Measurements from ENCODE around the gene PRKCE. TPM values are rescaled to one million over a fixed set of nuclear protein-coding genes. Genes with fewer than 3 reads are reported as not detected.

Gene PRKCE
- total and polyA plus RNA-seq, 4 donors: 2.5 to 38.6 (median 5.8) TPM

DNA sequence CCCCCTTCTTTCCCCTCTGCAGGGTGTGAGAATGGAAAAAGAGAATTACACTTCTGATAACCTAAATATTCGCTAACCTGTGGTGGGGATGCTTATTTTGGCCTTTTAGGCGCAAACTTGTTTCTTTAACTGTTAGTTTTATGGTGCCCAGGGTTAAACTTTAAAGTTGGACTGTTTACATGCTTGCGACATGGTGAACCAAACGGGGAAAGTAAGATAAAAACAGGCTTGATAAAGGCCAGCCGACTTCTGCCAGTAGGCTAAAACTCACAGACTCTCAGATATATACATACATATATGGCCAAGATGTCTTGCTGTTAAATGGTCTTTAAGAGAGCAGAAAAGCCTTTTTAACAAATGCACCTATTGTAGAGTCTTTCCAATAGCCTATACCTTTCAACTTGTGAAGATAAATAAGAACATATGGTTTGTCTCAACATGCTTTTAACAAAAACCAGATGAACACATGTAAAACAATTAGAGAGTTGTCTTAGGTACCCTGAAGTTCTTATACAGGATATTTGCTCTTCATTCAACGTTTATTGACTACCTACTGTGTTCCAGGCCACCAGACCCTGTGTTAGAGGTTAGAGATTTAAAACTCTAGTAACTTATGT lies 29.0 kb downstream of the PRKCE start:
- H3K36me3 ChIP-seq (ENCODE audit: control insufficient read depth in 4 of 4, insufficient read depth in 3 of 4, low read depth in 1 of 4, low read length in 3 of 4): no peaks in the 10 kb centered on the region
- no peak overlapping the region for H3K27ac ChIP-seq (ENCODE audit: low read depth in 1 of 2, low read length in 2 of 2)
- peaks cover 0 to 6% (median 3%) of the 10 kb centered on the region in 4 donors for H3K4me1 ChIP-seq (ENCODE audit: control insufficient read depth in 4 of 4, insufficient read depth in 4 of 4, low read length in 3 of 4)

DNA sequence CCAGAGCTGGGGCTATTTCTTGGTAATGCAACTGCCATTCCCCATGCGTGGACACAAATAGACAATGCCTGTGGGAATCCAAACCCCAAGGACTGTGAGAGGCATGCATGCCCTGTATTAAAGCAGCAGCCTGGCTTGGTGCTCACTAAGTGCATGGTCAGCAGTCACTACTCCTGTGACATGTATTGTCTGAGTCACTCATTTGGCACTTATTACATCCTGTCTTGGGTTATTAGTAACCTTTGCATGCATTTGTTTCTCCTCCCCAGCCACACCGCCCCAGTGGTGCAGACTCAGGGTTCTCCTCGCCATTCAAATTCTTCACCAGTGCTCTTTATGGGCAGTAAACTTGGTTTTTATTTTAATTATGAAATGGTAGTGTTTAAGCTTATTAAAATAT lies 30.2 kb downstream of the PRKCE start:
- TF ChIP-seq JUND (IDR thresholded peaks at IDR 0.05) (peak in 1 of 2 donors; percentile 24), FOXA2 (IDR thresholded peaks at IDR 0.05) (no peak)
- Histone ChIP-seq H3K27me3 (ENCODE audit: control insufficient read depth in 4 of 4, insufficient read depth in 4 of 4, low read length in 3 of 4) (no peaks in the 10 kb centered on the region), H3K9me3 (ENCODE audit: control insufficient read depth in 4 of 4, low read length in 3 of 4) (no peaks in the 10 kb centered on the region), H3K4me1 (ENCODE audit: control insufficient read depth in 4 of 4, insufficient read depth in 4 of 4, low read length in 3 of 4) (peaks cover 0 to 6% (median 3%) of the 10 kb centered on the region in 4 donors), H3K4me3 (ENCODE audit: low read depth in 1 of 3, low read length in 3 of 3) (no peak overlapping the region), H3K36me3 (ENCODE audit: control insufficient read depth in 4 of 4, insufficient read depth in 3 of 4, low read depth in 1 of 4, low read length in 3 of 4) (no peaks in the 10 kb centered on the region), H3K9ac (ENCODE audit: low read depth in 1 of 2, low read length in 2 of 2) (no peak overlapping the region), H3K27ac (ENCODE audit: low read depth in 1 of 2, low read length in 2 of 2) (no peak overlapping the region)
- DNase-seq (ENCODE audit: low spot score): no peak
- WGBS: 74% methylated on average over 3 of the region's 3 CpGs

More for the DNA sequence above, 29.0 kb downstream of the PRKCE start:
- Histone ChIP-seq H3K9me3 (ENCODE audit: control insufficient read depth in 4 of 4, low read length in 3 of 4) (no peaks in the 10 kb centered on the region), H3K27me3 (ENCODE audit: control insufficient read depth in 4 of 4, insufficient read depth in 4 of 4, low read length in 3 of 4) (no peaks in the 10 kb centered on the region), H3K9ac (ENCODE audit: low read depth in 1 of 2, low read length in 2 of 2) (no peak overlapping the region), H3K4me3 (ENCODE audit: low read depth in 1 of 3, low read length in 3 of 3) (no peak overlapping the region)
- DNase-seq (ENCODE audit: low spot score): no peak
- TF ChIP-seq, protein P1, sequence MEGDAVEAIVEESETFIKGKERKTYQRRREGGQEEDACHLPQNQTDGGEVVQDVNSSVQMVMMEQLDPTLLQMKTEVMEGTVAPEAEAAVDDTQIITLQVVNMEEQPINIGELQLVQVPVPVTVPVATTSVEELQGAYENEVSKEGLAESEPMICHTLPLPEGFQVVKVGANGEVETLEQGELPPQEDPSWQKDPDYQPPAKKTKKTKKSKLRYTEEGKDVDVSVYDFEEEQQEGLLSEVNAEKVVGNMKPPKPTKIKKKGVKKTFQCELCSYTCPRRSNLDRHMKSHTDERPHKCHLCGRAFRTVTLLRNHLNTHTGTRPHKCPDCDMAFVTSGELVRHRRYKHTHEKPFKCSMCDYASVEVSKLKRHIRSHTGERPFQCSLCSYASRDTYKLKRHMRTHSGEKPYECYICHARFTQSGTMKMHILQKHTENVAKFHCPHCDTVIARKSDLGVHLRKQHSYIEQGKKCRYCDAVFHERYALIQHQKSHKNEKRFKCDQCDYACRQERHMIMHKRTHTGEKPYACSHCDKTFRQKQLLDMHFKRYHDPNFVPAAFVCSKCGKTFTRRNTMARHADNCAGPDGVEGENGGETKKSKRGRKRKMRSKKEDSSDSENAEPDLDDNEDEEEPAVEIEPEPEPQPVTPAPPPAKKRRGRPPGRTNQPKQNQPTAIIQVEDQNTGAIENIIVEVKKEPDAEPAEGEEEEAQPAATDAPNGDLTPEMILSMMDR (IDR thresholded peaks at IDR 0.05; ENCODE audit: low read depth, low read length, missing input control): no peak
- TF ChIP-seq YY1 (IDR thresholded peaks at IDR 0.05) (peak; percentile 13), HNF4A (conservative IDR thresholded peaks at IDR 0.05) (peak; percentile 23 to 25)
- WGBS: 48% methylated on average over 6 of the region's 6 CpGs

DNA sequence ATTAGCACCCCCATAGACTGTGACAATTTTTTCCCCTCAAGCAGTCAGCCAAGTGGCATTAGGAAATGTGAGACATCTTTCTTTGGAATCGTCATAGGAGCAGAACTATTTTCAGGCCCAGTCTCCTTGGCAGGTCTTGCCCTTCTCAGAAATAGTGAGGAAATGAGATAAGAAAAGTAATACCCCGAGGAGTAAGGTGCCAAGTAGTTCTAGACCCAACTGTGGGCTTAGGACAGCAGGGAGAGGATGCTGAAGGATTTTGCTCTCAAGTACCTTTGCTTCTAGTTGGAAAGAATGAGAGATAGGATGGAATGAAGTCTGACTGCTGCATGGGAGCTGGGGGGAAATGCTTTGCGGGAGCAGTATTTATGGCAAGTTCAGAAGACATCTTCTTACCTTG lies 31.8 kb downstream of the PRKCE start:
- TF ChIP-seq FOXA1 (IDR thresholded peaks at IDR 0.05): no peak
- TF ChIP-seq RXRA (IDR thresholded peaks at IDR 0.05): no peak
- TF ChIP-seq EGR1 (IDR thresholded peaks at IDR 0.05; ENCODE audit: low read depth in 2 of 2): no peak
- TF ChIP-seq RAD21 (IDR thresholded peaks at IDR 0.05): no peak
- TF ChIP-seq HNF4A (conservative IDR thresholded peaks at IDR 0.05): no peak
- no peak for TF ChIP-seq SP1 (IDR thresholded peaks at IDR 0.05)
- no peak overlapping the region for H3K4me3 ChIP-seq (ENCODE audit: low read depth in 1 of 3, low read length in 3 of 3)
- peaks cover 0 to 6% (median 3%) of the 10 kb centered on the region in 4 donors for H3K4me1 ChIP-seq (ENCODE audit: control insufficient read depth in 4 of 4, insufficient read depth in 4 of 4, low read length in 3 of 4)

DNA sequence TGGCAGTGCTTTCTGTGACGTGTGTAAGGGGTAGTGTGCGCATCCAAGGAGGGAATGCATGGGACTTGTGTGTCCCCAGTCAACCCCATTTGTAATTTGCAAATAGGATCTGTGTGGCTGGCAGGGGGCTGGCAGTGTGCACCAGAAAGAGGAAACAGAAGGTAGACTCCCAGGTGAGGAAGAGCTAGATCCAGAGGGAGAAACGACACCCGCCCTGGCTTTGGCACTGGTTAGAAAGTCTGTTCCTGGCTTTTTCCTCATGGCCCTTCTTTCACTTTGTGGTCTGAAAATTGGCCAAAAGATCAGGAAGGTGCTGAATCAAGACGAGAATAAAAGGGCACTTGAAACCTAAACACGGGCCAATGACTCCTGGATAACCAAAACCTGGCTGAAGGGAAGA lies 33.3 kb downstream of the PRKCE start:
- no peak overlapping the region for H3K4me3 ChIP-seq (ENCODE audit: low read depth in 1 of 3, low read length in 3 of 3)
- TF ChIP-seq YY1 (IDR thresholded peaks at IDR 0.05): no peak
- no peak for TF ChIP-seq EGR1 (IDR thresholded peaks at IDR 0.05; ENCODE audit: low read depth in 2 of 2)
- no peak for TF ChIP-seq NR2F2 (IDR thresholded peaks at IDR 0.05)
- TF ChIP-seq JUND (IDR thresholded peaks at IDR 0.05): no peak
- TF ChIP-seq FOXA1 (IDR thresholded peaks at IDR 0.05): no peak
- no peak for TF ChIP-seq FOXA2 (IDR thresholded peaks at IDR 0.05)
- TF ChIP-seq, protein P1 (IDR thresholded peaks at IDR 0.05; ENCODE audit: low read depth, low read length, missing input control): no peak
- no peak for TF ChIP-seq GABPA (IDR thresholded peaks at IDR 0.05 in 1 of 2, conservative IDR thresholded peaks at IDR 0.05 in 1 of 2)
- no peak for TF ChIP-seq TAF1 (conservative IDR thresholded peaks at IDR 0.05)
- H3K27ac ChIP-seq (ENCODE audit: low read depth in 1 of 2, low read length in 2 of 2): no peak overlapping the region
- H3K9me3 ChIP-seq (ENCODE audit: control insufficient read depth in 4 of 4, low read length in 3 of 4): no peaks in the 10 kb centered on the region
- peaks cover 0 to 6% (median 3%) of the 10 kb centered on the region in 4 donors for H3K4me1 ChIP-seq (ENCODE audit: control insufficient read depth in 4 of 4, insufficient read depth in 4 of 4, low read length in 3 of 4)
- H3K36me3 ChIP-seq (ENCODE audit: control insufficient read depth in 4 of 4, insufficient read depth in 3 of 4, low read depth in 1 of 4, low read length in 3 of 4): no peaks in the 10 kb centered on the region
- H3K27me3 ChIP-seq (ENCODE audit: control insufficient read depth in 4 of 4, insufficient read depth in 4 of 4, low read length in 3 of 4): no peaks in the 10 kb centered on the region
- no peak overlapping the region for H3K9ac ChIP-seq (ENCODE audit: low read depth in 1 of 2, low read length in 2 of 2)
- no peak for DNase-seq (ENCODE audit: low spot score)
- 87% methylated on average over 6 of the region's 6 CpGs for WGBS

More for the DNA sequence above, 31.8 kb downstream of the PRKCE start:
- DNase-seq (ENCODE audit: low spot score): no peak
- Histone ChIP-seq H3K27ac (ENCODE audit: low read depth in 1 of 2, low read length in 2 of 2) (no peak overlapping the region), H3K9me3 (ENCODE audit: control insufficient read depth in 4 of 4, low read length in 3 of 4) (no peaks in the 10 kb centered on the region), H3K9ac (ENCODE audit: low read depth in 1 of 2, low read length in 2 of 2) (no peak overlapping the region), H3K27me3 (ENCODE audit: control insufficient read depth in 4 of 4, insufficient read depth in 4 of 4, low read length in 3 of 4) (no peaks in the 10 kb centered on the region), H3K36me3 (ENCODE audit: control insufficient read depth in 4 of 4, insufficient read depth in 3 of 4, low read depth in 1 of 4, low read length in 3 of 4) (no peaks in the 10 kb centered on the region)
- 70% methylated on average over 3 of the region's 3 CpGs for WGBS

Measured in liver (tissue), 9 donors.